ENCODE results near the gene CORO6.

DNA sequence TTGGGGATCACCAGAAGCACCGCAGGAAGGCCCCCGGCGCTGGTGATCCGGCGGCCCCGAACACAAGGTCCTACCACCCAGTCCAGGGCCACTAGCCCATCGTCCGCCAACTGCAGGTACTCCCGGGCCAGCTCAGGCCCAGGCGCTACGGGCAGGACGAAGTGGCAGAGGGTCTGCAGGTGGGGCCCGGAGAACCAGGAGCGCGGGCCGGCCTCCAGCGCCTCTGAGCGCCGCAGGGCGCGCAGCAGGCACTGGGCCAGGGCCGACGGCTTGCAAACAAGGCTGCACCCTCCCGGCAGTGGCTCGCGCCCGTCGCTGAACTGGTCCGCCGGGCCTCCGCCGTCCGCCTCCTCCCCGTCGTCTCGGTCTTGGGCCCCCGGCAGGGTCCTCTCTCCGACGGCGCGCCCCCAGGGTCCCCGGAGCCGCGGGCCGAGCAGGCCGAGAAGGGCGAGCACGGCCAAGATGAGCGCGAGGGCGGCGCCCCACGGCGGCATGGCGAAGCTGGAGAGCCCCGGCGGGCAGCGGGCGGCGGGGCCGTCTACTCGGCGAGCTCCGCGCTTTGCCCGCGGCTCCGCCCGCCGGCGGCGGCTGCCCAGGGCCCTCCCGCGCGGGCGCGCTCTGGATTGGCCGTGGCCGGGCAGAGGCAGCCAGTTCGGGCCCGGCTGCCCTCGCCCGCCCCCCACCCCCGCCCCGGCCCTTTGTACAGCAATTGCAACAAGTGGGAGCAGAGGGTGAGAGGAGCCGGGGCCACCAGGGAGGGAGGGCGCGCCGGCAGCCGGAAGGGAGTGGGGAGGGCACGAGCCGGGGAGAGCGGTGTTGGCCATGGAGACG is 56.0 kb downstream of the CORO6 start, which contains the start of gene ABHD15:
- TF ChIP-seq, protein P1, sequence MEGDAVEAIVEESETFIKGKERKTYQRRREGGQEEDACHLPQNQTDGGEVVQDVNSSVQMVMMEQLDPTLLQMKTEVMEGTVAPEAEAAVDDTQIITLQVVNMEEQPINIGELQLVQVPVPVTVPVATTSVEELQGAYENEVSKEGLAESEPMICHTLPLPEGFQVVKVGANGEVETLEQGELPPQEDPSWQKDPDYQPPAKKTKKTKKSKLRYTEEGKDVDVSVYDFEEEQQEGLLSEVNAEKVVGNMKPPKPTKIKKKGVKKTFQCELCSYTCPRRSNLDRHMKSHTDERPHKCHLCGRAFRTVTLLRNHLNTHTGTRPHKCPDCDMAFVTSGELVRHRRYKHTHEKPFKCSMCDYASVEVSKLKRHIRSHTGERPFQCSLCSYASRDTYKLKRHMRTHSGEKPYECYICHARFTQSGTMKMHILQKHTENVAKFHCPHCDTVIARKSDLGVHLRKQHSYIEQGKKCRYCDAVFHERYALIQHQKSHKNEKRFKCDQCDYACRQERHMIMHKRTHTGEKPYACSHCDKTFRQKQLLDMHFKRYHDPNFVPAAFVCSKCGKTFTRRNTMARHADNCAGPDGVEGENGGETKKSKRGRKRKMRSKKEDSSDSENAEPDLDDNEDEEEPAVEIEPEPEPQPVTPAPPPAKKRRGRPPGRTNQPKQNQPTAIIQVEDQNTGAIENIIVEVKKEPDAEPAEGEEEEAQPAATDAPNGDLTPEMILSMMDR (IDR thresholded peaks at IDR 0.05; ENCODE audit: low read length), result no peak
- TF ChIP-seq EZH2 (IDR thresholded peaks at IDR 0.05; ENCODE audit: borderline replicate concordance, low read length), result no peak

Data from OCI-LY1 (cell line).